Chondrocyte (in vitro differentiated cells): Measurements from ENCODE around the gene DGKG. TPM values are rescaled to one million over a fixed set of nuclear protein-coding genes. Genes with fewer than 3 reads are reported as not detected.

Experiments
- DNase-seq: peaks from one replicate; pipeline ENCODE4 v3.0.0; 2021; ENCODE audit warnings: mixed read lengths, low spot score
- H3K27ac Mint-ChIP-seq: one replicate; pipeline ENCODE4 v1.8.0; 2021; ENCODE audit warnings: mild to moderate bottlenecking, moderate library complexity, mixed read lengths; ENCODE audit not compliant: unreplicated experiment
- H3K27me3 Mint-ChIP-seq: 2 replicates; pipeline ENCODE4 v1.8.0; 2021; ENCODE audit warnings: low read depth, mixed read lengths
- H3K36me3 Mint-ChIP-seq: 2 replicates; pipeline ENCODE4 v1.8.0; 2021; ENCODE audit warnings: low read depth, mixed read lengths
- H3K4me1 Mint-ChIP-seq: 2 replicates; pipeline ENCODE4 v1.8.0; 2021; ENCODE audit warnings: low read depth, mild to moderate bottlenecking, mixed read lengths
- H3K4me3 Mint-ChIP-seq: one replicate; pipeline ENCODE4 v1.8.0; 2021; ENCODE audit warnings: mild to moderate bottlenecking, moderate library complexity, mixed read lengths; ENCODE audit not compliant: unreplicated experiment
- H3K9me3 Mint-ChIP-seq: 2 replicates; pipeline ENCODE4 v1.8.0; 2021; ENCODE audit warnings: low read depth, mixed read lengths
- total RNA-seq: library from RNA; stranded (reverse); gene quantifications from 3 replicates; pipeline ENCODE4 v1.2.1, GENCODE V29; 2021
- TF ChIP-seq, protein P1 (sequence below): fragments of 200-600 bp; sonication (generic); IDR thresholded peaks from 2 replicates; pipeline ENCODE4 v1.5.0; 2021; ENCODE audit warnings: antibody characterized with exemption, mild to moderate bottlenecking, moderate library complexity

DGKG gene
- total RNA-seq, 1 donor from 2014 or later = 1.6 TPM

- no peak overlapping the region for H3K27ac Mint-ChIP-seq
- TF ChIP-seq, protein P1, sequence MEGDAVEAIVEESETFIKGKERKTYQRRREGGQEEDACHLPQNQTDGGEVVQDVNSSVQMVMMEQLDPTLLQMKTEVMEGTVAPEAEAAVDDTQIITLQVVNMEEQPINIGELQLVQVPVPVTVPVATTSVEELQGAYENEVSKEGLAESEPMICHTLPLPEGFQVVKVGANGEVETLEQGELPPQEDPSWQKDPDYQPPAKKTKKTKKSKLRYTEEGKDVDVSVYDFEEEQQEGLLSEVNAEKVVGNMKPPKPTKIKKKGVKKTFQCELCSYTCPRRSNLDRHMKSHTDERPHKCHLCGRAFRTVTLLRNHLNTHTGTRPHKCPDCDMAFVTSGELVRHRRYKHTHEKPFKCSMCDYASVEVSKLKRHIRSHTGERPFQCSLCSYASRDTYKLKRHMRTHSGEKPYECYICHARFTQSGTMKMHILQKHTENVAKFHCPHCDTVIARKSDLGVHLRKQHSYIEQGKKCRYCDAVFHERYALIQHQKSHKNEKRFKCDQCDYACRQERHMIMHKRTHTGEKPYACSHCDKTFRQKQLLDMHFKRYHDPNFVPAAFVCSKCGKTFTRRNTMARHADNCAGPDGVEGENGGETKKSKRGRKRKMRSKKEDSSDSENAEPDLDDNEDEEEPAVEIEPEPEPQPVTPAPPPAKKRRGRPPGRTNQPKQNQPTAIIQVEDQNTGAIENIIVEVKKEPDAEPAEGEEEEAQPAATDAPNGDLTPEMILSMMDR = no peak
- DNase-seq = no peak
- H3K4me3 Mint-ChIP-seq = no peak overlapping the region
- no peaks in the 10 kb centered on the region for H3K36me3 Mint-ChIP-seq
- no peaks in the 10 kb centered on the region for H3K9me3 Mint-ChIP-seq
- peaks cover 20% of the 10 kb centered on the region for H3K27me3 Mint-ChIP-seq
- peaks cover 5% of the 10 kb centered on the region for H3K4me1 Mint-ChIP-seq
Observed at GRCh38 chr3:186166036-186166435, 196.0 kb downstream of the DGKG start.

DNA sequence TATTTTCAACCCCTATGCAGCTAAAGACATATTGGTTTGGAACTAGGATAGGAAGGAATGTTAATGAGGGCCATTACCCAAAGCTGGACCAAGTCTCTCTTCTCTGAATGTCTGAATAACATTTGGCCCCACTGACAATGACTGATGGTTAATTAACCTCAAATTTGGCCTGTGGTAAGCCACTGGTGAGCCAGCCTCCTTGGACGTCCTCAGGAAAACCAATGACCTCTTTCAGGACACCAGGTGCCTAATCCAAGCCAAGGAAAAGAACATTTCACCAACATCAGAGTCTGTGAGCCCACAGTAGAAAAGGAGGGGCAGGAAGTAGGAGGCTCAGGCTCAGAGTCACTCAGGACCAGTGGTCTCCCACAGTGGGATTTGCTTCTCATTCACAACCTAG lies 196.7 kb downstream of the DGKG start:
- no peak overlapping the region for H3K27ac Mint-ChIP-seq
- no peak overlapping the region for H3K4me3 Mint-ChIP-seq
- H3K36me3 Mint-ChIP-seq = peaks cover 2% of the 10 kb centered on the region
- H3K9me3 Mint-ChIP-seq = no peaks in the 10 kb centered on the region
- H3K27me3 Mint-ChIP-seq = peaks cover 20% of the 10 kb centered on the region
- H3K4me1 Mint-ChIP-seq = peaks cover 5% of the 10 kb centered on the region
- no peak for DNase-seq
- TF ChIP-seq, protein P1 = no peak

GRCh38 chr3:186164696-186165095 lies 197.3 kb downstream of the DGKG start:
- H3K4me3 Mint-ChIP-seq = no peak overlapping the region
- no peaks in the 10 kb centered on the region for H3K9me3 Mint-ChIP-seq
- TF ChIP-seq, protein P1 = no peak
- peaks cover 2% of the 10 kb centered on the region for H3K36me3 Mint-ChIP-seq
- no peak for DNase-seq
- H3K27ac Mint-ChIP-seq = no peak overlapping the region
- peaks cover 20% of the 10 kb centered on the region for H3K27me3 Mint-ChIP-seq
- peaks cover 5% of the 10 kb centered on the region for H3K4me1 Mint-ChIP-seq

DNA sequence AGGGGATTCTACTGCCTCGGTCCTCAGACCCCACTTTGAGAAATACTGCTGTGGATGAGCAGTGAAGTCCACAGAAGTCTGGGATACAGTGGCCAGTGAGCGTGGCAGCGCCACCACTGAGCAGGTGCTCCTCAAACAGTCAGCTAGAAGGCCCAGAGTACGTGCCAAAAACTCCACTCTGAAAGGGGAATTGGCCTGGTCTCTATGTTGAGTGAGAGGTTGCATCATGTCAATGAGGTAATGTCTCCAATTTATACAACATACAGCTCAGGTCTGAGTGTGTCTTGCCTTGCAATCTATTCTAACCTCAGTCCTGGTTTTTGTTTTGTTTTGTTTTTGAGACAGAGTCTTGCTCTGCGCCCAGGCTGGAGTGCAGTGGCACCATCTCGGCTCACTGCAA lies 199.8 kb downstream of the DGKG start:
- Mint-ChIP-seq H3K27ac (no peak overlapping the region), H3K27me3 (peaks cover 20% of the 10 kb centered on the region), H3K4me3 (no peak overlapping the region), H3K36me3 (peaks cover 2% of the 10 kb centered on the region), H3K9me3 (no peaks in the 10 kb centered on the region), H3K4me1 (no peaks in the 10 kb centered on the region)
- no peak for DNase-seq
- TF ChIP-seq, protein P1 = no peak

DNA sequence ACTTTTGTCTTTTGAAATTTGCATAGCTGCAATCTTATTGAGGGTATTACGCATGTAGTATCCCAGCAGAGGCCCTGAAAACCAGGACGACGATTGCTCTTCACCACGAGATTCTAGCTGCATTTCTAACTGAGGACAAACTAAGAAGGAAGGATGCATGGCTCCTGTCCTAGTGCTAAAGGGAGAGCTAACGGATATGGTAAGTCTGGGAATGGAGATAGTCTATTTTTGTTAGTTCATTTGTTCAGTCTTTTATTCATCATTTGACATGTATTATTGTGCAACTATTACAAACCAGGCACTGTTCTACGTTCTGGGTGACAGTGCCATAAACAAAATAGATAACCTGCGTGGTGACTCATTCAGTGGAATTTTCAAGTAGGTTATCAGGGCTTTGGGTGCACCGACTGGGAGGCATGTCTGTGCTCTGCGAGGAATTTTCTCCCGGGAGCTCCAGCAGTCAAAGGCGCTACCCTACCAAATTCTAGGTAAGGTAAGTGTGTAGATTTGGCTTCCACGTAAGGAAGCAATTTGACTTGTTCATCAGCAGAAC lies 201.3 kb downstream of the DGKG start:
- peaks cover 2% of the 10 kb centered on the region for H3K36me3 Mint-ChIP-seq
- TF ChIP-seq, protein P1 = no peak
- H3K4me3 Mint-ChIP-seq = no peak overlapping the region
- H3K4me1 Mint-ChIP-seq = no peaks in the 10 kb centered on the region
- peaks cover 20% of the 10 kb centered on the region for H3K27me3 Mint-ChIP-seq
- H3K9me3 Mint-ChIP-seq = no peaks in the 10 kb centered on the region
- H3K27ac Mint-ChIP-seq = no peak overlapping the region
- no peak for DNase-seq
